Testis (tissue), 5 donors: ENCODE data around the gene OR5AC2. TPM values are rescaled to one million over a fixed set of nuclear protein-coding genes. Genes with fewer than 3 reads are reported as not detected.
A peak's percentile ranks its signal among the peaks of the same experiment; 100 is the strongest.

Experiments
- DNase-seq: peaks from one replicate; pipeline ENCODE4 v3.0.0-alpha.2; 2019
- H3K27ac ChIP-seq, 2 donors: fragments of 200-600 bp; sonication (generic); one replicate each; pipeline ENCODE4 v1.5.1; 2019
- H3K27me3 ChIP-seq: fragments of 200-600 bp; sonication (generic); one replicate; pipeline ENCODE4 v1.5.1; 2019
- H3K36me3 ChIP-seq: fragments of 200-600 bp; sonication (generic); one replicate; pipeline ENCODE4 v1.5.1; 2017; ENCODE audit warnings: low read depth; ENCODE audit errors: missing control alignments
- H3K4me1 ChIP-seq: fragments of 200-600 bp; sonication (generic); one replicate; pipeline ENCODE4 v1.5.1; 2019
- H3K4me3 ChIP-seq, 2 donors: fragments of 200-600 bp; sonication (generic); one replicate each; pipeline ENCODE4 v1.5.1; 2017 to 2019
- H3K9me3 ChIP-seq: fragments of 200-600 bp; sonication (generic); one replicate; pipeline ENCODE4 v1.5.1; 2017
- CTCF ChIP-seq, 3 experiments: fragments of 450-650 bp in 2 of 3; fragments of 200-600 bp in 1 of 3; sonication (generic) in 1 of 3; IDR thresholded peaks; one replicate each; pipeline ENCODE4 v1.5.1; 2016 to 2019; ENCODE audit warnings: antibody characterized with exemption in 3 of 3, mild to moderate bottlenecking in 2 of 3, moderate library complexity in 1 of 3
- POLR2A ChIP-seq: fragments of 450-650 bp; IDR thresholded peaks from one replicate; pipeline ENCODE4 v1.6.1; 2017; ENCODE audit warnings: antibody characterized with exemption, mild to moderate bottlenecking, moderate library complexity
- WGBS, 2 donors: methylation state at CpG; one replicate each; pipeline ENCODE4 v1.1.5; 2018; 5-methylcytosine and 5-hydroxymethylcytosine counted together
- intact Hi-C: fragments of 100-400 bp; cut with DNase I; formaldehyde crosslinking; loops from one replicate; pipeline ENCODE4 v1.15.1; 2023; ENCODE audit warnings: low total_unique reads
- long read RNA-seq, 2 donors: transcript quantifications; one replicate each; lab custom pipeline, GENCODE V29; 2026
- polyA plus RNA-seq: library from polyadenylated mRNA; stranded (reverse); fragments of 350-450 nt; fragmentation: Illumina TruSeq; extraction: RNeasy Lipid Tissue Mini Kit (QIAGEN cat#74804); gene quantifications from one replicate; pipeline ENCODE4 v1.2.3, GENCODE V29; 2014; ENCODE audit warnings: low read depth, low replicate concordance; ENCODE audit not compliant: insufficient read depth
- total RNA-seq, 2 donors: library from RNA; depleted of rRNA; stranded (reverse); fragments of >200 nt; gene quantifications; one replicate each; pipeline ENCODE4 v1.2.3, GENCODE V29; 2016

Gene OR5AC2
- total RNA-seq: not detected
- polyA plus RNA-seq: not detected
- long read RNA-seq, donor 1: 0 reads
- long read RNA-seq, donor 2: 0 reads

DNA sequence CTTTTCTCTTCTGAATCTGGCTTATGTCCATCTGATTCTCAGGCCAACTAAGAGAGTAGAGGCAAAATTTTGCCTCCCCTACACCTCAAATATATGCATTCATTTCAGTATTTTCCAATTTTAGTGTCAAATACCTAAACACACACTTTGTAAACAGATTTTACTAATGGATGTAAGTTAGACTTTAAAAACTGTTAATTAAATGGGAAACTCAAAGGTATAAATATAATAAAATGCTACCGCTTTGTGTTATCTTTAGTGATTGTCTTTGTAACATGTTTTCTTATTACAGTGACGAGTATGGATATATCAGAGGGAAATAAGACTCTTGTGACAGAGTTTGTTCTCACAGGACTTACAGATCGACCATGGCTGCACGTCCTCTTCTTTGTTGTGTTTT is at the start of gene OR5AC2:
Gene OR5AC2 (plus strand): TSS at position 301 of the 400 bp plus-strand sequence. CDS start 0 bp downstream, at position 301.
- H3K4me1 ChIP-seq: no peaks in the 10 kb centered on the region
- intact Hi-C loops: no loop called here
- no peaks in the 10 kb centered on the region for H3K36me3 ChIP-seq
- no peak within 1 kb of the TSS for H3K4me3 ChIP-seq
- H3K27ac ChIP-seq: no peak within 1 kb of the TSS
- no peak for DNase-seq
- no peaks in the 10 kb centered on the region for H3K27me3 ChIP-seq
- WGBS, 2 donors: 83% methylated on average over 4 of the region's 4 CpGs
- H3K9me3 ChIP-seq: no peaks in the 10 kb centered on the region
- TF ChIP-seq CTCF (IDR thresholded peaks at IDR 0.05) (no peak), POLR2A (no peak)

DNA sequence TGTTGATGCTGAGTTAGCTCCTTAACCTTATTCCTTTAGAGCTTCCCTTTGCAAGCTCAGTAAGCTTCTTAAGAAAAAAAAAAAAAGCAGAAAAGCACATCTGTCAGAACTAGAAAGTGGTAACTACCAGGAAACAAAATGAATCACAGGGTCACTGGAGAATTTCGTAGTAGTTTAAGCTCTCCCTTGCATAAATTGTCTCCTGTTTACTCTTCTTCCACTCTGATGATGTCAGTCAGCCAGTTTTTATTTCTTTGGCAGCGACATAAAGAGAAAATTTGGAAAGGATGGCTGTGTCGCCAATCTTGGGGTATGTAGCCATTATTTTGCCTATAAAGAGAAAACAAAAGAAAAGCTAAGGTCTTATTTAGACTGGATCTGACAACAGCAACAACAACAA is 48.7 kb upstream of the OR5AC2 start:
- no peak for DNase-seq
- Histone ChIP-seq H3K4me3 (no peak overlapping the region), H3K4me1 (no peaks in the 10 kb centered on the region), H3K36me3 (no peaks in the 10 kb centered on the region), H3K27me3 (no peaks in the 10 kb centered on the region), H3K9me3 (no peaks in the 10 kb centered on the region), H3K27ac (no peak overlapping the region)
- 69 to 75% methylated on average over 3 of the region's 3 CpGs for WGBS, 2 donors
- no peak for TF ChIP-seq POLR2A
- no peak for TF ChIP-seq CTCF (IDR thresholded peaks at IDR 0.05)
- intact Hi-C loops: no loop called here

DNA sequence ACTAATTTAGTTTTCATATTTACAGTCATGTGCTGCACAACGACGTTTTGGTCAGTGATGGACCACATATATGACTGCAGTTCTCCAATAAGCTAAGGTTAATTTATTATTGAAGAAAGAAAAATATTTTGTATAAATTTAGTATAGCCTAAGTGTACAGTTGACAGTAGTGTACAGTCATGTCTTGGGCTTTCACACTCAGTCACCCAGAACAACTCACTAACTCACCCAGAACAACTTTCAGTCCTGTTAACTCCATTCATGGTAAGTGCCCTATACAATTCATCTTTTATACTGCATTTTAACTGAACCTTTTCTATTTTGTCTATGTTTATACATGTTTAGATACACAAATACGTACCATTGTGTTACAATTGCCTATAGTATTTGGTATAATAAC is 48.1 kb upstream of the OR5AC2 start:
- Histone ChIP-seq H3K36me3 (no peaks in the 10 kb centered on the region), H3K27me3 (no peaks in the 10 kb centered on the region), H3K27ac (no peak overlapping the region), H3K4me3 (no peak overlapping the region), H3K9me3 (no peaks in the 10 kb centered on the region), H3K4me1 (no peaks in the 10 kb centered on the region)
- DNase-seq: no peak
- TF ChIP-seq POLR2A: no peak
- TF ChIP-seq CTCF (IDR thresholded peaks at IDR 0.05): no peak
- intact Hi-C loops: no loop called here
- WGBS, 2 donors: 47 to 57% methylated on average over 3 of the region's 3 CpGs

GRCh38 chr3:98039322-98040024 is 47.5 kb upstream of the OR5AC2 start:
- WGBS, 2 donors: 10 to 12% methylated on average over 13 of the region's 13 CpGs
- intact Hi-C loops: loop anchor here (10.0 kb wide), 1 partner anchor 285 kb away; no protein-coding TSS in a partner anchor
- no peaks in the 10 kb centered on the region for H3K9me3 ChIP-seq
- DNase-seq: peak; percentile 75
- no peaks in the 10 kb centered on the region for H3K27me3 ChIP-seq
- no peak overlapping the region for H3K27ac ChIP-seq
- H3K4me3 ChIP-seq: peak overlapping the region; percentile 10 to 22
- H3K4me1 ChIP-seq: no peaks in the 10 kb centered on the region
- TF ChIP-seq POLR2A (no peak), CTCF (IDR thresholded peaks at IDR 0.05) (peak; percentile 77 to 93 (median 78))
- no peaks in the 10 kb centered on the region for H3K36me3 ChIP-seq

- intact Hi-C loops: loop anchor here (10.0 kb wide), 1 partner anchor 283 kb away; no protein-coding TSS in a partner anchor
- WGBS, 2 donors: 90 to 96% methylated on average over 1 of the region's 1 CpG
These were observed 45.6 kb upstream of the OR5AC2 start for GRCh38 chr3:98041350-98041749.

More at GRCh38 chr3:98041350-98041749, 45.6 kb upstream of the OR5AC2 start:
- H3K27ac ChIP-seq: no peak overlapping the region
- H3K27me3 ChIP-seq: no peaks in the 10 kb centered on the region
- H3K36me3 ChIP-seq: no peaks in the 10 kb centered on the region
- DNase-seq: no peak
- no peaks in the 10 kb centered on the region for H3K4me1 ChIP-seq
- H3K4me3 ChIP-seq: no peak overlapping the region
- TF ChIP-seq CTCF (IDR thresholded peaks at IDR 0.05): no peak
- TF ChIP-seq POLR2A: no peak
- H3K9me3 ChIP-seq: no peaks in the 10 kb centered on the region
